Putamen (tissue), 1 donor: ENCODE results near the gene LACC1.

Source experiments
- DNase-seq: peaks from one replicate; pipeline ENCODE4 v3.0.0-alpha.2; 2016; ENCODE audit warnings: low spot score

Gene LACC1

GRCh38 chr13:43879755-43880181, at the start of gene LACC1:
LACC1 (plus strand) TSS chr13:43879904; CDS start chr13:43880986, 1,082 bp downstream.
- no peak for DNase-seq

- peak; percentile 58 for DNase-seq
Measured at GRCh38 chr13:43830497-43830881, 49.2 kb upstream of the LACC1 start.

- no peak for DNase-seq
Measured at GRCh38 chr13:43831088-43831487, 48.6 kb upstream of the LACC1 start.

GRCh38 chr13:43835701-43836100, 44.0 kb upstream of the LACC1 start:
- no peak for DNase-seq

- no peak for DNase-seq
Measured at GRCh38 chr13:43838909-43839308, 40.8 kb upstream of the LACC1 start.

GRCh38 chr13:43846496-43847158, 33.1 kb upstream of the LACC1 start:
- DNase-seq, result no peak

GRCh38 chr13:43848001-43848649, 31.6 kb upstream of the LACC1 start:
- no peak for DNase-seq

- no peak for DNase-seq
Measured at GRCh38 chr13:43850873-43851272, 28.8 kb upstream of the LACC1 start.

GRCh38 chr13:43852923-43853404, 26.7 kb upstream of the LACC1 start:
- DNase-seq, result no peak

- no peak for DNase-seq
Measured at GRCh38 chr13:43861863-43862262, 17.8 kb upstream of the LACC1 start.

GRCh38 chr13:43864921-43865320, 14.8 kb upstream of the LACC1 start:
- DNase-seq, result no peak

GRCh38 chr13:43865892-43866291, 13.8 kb upstream of the LACC1 start:
- no peak for DNase-seq

GRCh38 chr13:43872181-43872580, 7.5 kb upstream of the LACC1 start:
- no peak for DNase-seq

GRCh38 chr13:43874504-43875092, 5.1 kb upstream of the LACC1 start:
- DNase-seq, result peak; percentile 42

- DNase-seq, result no peak
Measured at GRCh38 chr13:43876366-43876765, 3.3 kb upstream of the LACC1 start.

GRCh38 chr13:43877326-43877725, 2.4 kb upstream of the LACC1 start:
- no peak for DNase-seq

- no peak for DNase-seq
Measured at GRCh38 chr13:43877766-43878165, 1.9 kb upstream of the LACC1 start.

- DNase-seq, result peak; percentile 66
Measured at GRCh38 chr13:43878892-43879754, 581 bp upstream of the LACC1 start, which contains the start of gene CCDC122. CCDC122 (minus strand) TSS chr13:43879740; CDS start chr13:43869376, 10,364 bp downstream.

GRCh38 chr13:43880214-43880855, 631 bp downstream of the LACC1 start:
- peak; percentile 32 for DNase-seq

GRCh38 chr13:43880926-43881325, 1.2 kb downstream of the LACC1 start:
- peak; percentile 57 for DNase-seq

- no peak for DNase-seq
Measured at GRCh38 chr13:43881580-43881979, 1.9 kb downstream of the LACC1 start.

GRCh38 chr13:43883631-43884030, 3.9 kb downstream of the LACC1 start:
- no peak for DNase-seq
